Brain microvascular endothelial cell (primary cell): Measurements from ENCODE around the gene SBF2.

ENCODE experiments used
- DNase-seq: peaks from one replicate; pipeline ENCODE4 v3.0.0-alpha.2; 2020
- H3K27ac ChIP-seq: fragments of 250-450 bp; sonication (Bioruptor Pico); 2 replicates; pipeline ENCODE4 v1.5.1; 2020; ENCODE audit warnings: mild to moderate bottlenecking, moderate library complexity
- H3K27me3 ChIP-seq: fragments of 250-450 bp; sonication (Bioruptor Pico); replicated peaks from 2 replicates; pipeline ENCODE4 v1.5.1; 2020; ENCODE audit warnings: mild to moderate bottlenecking
- H3K36me3 ChIP-seq: fragments of 250-450 bp; sonication (Bioruptor Pico); replicated peaks from 2 replicates; pipeline ENCODE4 v1.5.1; 2020; ENCODE audit warnings: mild to moderate bottlenecking
- H3K4me3 ChIP-seq: 2 replicates; pipeline ENCODE4 v1.5.1; 2011; ENCODE audit warnings: low read depth, mild to moderate bottlenecking, control low read depth, low read length, moderate library complexity
- in situ Hi-C: cut with HindIII; loops from 2 replicates; pipeline ENCODE4 v1.10.0; 2017; ENCODE audit warnings: low sequenced_read_pairs, low pct_ligation_motif_present
- TF ChIP-seq, protein P1 (sequence below): IDR thresholded peaks from 2 replicates; pipeline ENCODE4 v1.5.1; 2011; ENCODE audit warnings: low read depth, mild to moderate bottlenecking, moderate library complexity, low read length, control low read depth, inconsistent platforms; ENCODE audit errors: missing control alignments

SBF2 gene

DNA sequence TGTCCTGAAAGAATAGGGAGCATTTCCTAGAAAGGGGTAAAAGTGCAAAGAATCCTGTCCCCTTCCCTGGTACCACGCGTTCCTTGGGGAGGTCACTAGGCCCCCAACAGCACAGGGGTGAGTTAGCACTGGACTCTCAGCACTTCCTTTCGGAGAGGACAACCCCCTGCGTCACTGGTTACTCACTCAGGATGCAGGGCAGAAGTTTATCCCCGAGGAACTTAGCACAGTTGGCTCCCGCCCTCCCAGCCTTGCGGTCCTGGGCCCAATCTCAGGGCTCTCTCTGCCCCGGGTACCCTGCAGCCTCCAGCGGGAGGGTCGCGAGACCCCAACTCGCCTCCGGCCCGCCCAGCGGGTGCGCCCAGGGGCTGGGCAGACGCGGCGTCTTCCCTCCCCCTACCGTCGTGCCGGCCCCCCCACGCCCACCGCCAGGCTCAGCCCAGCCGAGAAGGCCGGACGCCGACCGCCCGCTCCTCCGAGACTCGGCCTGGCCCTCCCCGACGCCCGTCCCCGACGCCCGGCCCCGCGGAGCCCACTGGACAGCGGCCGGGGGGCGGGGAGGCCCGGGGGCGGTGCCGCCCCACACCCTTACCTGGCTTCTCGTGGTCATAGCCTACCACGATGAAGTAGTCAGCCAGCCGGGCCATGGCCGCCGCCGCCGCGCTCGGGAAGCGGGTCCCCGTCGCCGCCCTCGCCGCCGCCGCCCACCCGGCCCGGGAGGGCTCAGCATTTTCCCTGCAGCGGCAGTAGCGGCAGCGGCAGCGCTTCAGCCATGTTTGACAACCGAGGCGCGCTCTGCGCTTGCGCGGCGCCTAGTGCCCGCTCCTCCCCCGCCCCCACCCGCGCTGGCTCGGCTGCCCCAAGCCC lies at the start of gene SBF2:
Gene SBF2 (minus strand): TSS at position 797 of the 867 bp plus-strand sequence. CDS start 150 bp downstream, at position 647.
- no peaks in the 10 kb centered on the region for H3K36me3 ChIP-seq
- no peaks in the 10 kb centered on the region for H3K27me3 ChIP-seq
- in situ Hi-C loops = no loop called here
- DNase-seq = peak; percentile 91
- peak within 1 kb of the TSS; percentile 71 for H3K4me3 ChIP-seq
- H3K27ac ChIP-seq = peak within 1 kb of the TSS; percentile 89
- TF ChIP-seq, protein P1, sequence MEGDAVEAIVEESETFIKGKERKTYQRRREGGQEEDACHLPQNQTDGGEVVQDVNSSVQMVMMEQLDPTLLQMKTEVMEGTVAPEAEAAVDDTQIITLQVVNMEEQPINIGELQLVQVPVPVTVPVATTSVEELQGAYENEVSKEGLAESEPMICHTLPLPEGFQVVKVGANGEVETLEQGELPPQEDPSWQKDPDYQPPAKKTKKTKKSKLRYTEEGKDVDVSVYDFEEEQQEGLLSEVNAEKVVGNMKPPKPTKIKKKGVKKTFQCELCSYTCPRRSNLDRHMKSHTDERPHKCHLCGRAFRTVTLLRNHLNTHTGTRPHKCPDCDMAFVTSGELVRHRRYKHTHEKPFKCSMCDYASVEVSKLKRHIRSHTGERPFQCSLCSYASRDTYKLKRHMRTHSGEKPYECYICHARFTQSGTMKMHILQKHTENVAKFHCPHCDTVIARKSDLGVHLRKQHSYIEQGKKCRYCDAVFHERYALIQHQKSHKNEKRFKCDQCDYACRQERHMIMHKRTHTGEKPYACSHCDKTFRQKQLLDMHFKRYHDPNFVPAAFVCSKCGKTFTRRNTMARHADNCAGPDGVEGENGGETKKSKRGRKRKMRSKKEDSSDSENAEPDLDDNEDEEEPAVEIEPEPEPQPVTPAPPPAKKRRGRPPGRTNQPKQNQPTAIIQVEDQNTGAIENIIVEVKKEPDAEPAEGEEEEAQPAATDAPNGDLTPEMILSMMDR = no peak

DNA sequence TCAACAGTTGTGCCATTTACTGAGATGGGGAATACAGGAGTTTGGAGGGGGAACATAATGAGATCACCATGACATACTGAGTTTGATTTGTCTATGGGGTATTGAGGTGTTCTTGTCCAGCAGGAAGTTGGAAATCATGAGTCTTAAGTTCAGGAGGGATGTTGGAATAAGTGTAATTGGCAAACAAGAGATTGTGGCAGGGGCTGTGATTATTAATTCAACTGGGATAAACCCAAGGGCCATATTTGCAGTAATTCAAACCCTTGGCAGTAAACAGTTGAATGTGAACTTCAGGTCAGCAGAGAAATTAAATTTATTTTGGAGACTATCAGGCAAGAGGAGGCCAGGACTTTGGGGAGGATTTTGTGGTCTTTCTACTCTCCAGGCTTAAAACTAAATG lies 44.3 kb upstream of the SBF2 start:
- H3K27ac ChIP-seq = no peak overlapping the region
- DNase-seq = no peak
- in situ Hi-C loops = no loop called here
- H3K27me3 ChIP-seq = no peaks in the 10 kb centered on the region
- no peaks in the 10 kb centered on the region for H3K36me3 ChIP-seq
- TF ChIP-seq, protein P1 = no peak
- H3K4me3 ChIP-seq = no peak overlapping the region

DNA sequence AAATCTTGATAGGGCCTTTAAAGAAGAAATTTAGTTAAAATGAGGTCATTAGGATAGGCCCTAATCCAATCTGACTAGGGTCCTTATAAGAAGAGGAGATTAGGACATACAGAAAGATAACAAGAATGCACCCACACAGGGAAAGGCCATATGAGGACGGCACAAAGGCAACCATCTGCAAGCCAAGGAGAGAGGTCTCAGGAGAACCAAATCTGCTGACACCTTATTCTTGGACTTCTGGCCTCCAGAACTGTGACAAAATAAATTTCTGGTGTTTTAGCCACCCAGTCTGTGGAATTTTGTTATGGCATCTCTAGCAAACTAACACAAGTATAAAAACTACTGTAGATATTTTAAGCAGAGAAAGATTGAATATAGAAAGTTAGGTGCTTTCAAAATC lies 39.5 kb upstream of the SBF2 start:
- Histone ChIP-seq H3K4me3 (no peak overlapping the region), H3K36me3 (no peaks in the 10 kb centered on the region), H3K27me3 (no peaks in the 10 kb centered on the region), H3K27ac (no peak overlapping the region)
- in situ Hi-C loops = no loop called here
- TF ChIP-seq, protein P1 = no peak
- no peak for DNase-seq

DNA sequence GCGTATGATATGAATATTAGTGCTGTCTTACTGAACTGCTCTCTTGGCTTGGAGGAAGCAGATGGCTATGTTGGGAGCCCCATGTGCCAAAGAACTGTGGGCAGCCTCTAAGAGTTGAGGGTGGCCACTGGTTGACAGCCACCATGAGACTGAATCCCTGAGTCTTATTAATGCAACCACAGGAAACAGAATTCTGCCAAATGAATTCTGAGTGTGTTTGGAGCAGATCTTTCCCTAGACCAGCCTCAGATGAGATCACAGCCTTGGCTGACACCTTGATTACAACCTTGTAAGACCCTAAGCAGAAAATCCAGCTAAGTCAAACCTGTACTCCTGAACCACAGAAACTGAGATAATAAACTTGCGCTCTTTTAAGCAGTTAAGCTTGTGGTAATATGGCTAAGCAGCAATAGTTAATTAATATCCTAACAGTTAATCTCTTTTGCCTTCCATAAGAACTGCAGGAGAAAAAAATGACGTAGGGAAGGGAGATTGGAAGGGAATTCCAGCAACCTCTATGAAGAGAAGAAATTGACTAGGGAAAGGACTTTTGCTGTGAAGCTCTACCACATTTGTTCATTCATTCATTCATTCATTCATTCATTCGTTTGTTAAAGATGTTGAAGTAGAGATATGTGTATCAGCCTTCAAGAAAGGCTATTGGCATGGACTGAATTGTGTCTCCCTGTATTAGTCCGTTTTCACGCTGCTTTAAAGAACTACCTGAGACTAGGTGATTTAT lies 37.7 kb upstream of the SBF2 start:
- Histone ChIP-seq H3K27me3 (no peaks in the 10 kb centered on the region), H3K36me3 (no peaks in the 10 kb centered on the region), H3K4me3 (no peak overlapping the region), H3K27ac (no peak overlapping the region)
- in situ Hi-C loops = no loop called here
- TF ChIP-seq, protein P1 = no peak
- DNase-seq = no peak

DNA sequence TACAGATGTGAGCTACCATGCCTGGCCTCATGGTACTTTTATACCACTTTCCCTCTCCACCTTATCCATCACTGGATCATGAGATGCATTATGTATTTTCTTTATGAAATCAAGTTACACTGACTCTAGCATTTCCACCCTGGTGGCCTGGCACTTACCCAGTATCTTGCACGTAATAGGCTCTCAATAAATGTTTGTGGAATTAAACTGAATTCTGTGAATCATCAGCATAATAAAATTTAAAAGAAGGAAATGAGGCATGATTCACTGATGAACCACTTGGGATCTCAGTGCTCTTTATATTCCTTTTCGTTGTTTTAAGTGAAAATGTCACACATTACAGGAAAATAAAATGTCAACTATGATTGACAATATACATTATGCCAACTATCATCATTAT lies 35.9 kb upstream of the SBF2 start:
- DNase-seq = peak; percentile 93
- TF ChIP-seq, protein P1 = no peak

More for the DNA sequence above, 35.9 kb upstream of the SBF2 start:
- Histone ChIP-seq H3K27ac (peak overlapping the region; percentile 72), H3K27me3 (no peaks in the 10 kb centered on the region), H3K36me3 (no peaks in the 10 kb centered on the region), H3K4me3 (no peak overlapping the region)
- in situ Hi-C loops = no loop called here
